ENCODE results near the gene IP6K1. TPM values are rescaled to one million over a fixed set of nuclear protein-coding genes. Genes with fewer than 3 reads are reported as not detected.

IP6K1 gene
- total and polyA plus RNA-seq, 2 experiments from 2014 or later: 10.7 to 35.5 TPM

GRCh38 chr3:49674497-49674983 lies 111.8 kb downstream of the IP6K1 start:
- Mint-ChIP-seq H3K27me3 (ENCODE audit: insufficient read depth, low read depth, poor library complexity) (peaks cover 11% of the 10 kb centered on the region), H3K27ac (peak overlapping the region; percentile 27; the same call in 1 of the 2 replicates), H3K4me3 (peak overlapping the region; percentile 92), H3K4me1 (peaks cover 23% of the 10 kb centered on the region), H3K9me3 (no peaks in the 10 kb centered on the region), H3K36me3 (ENCODE audit: low read depth) (peaks cover 35% of the 10 kb centered on the region)
- Histone ChIP-seq H2AFZ (no peak overlapping the region), H3K36me3 (ENCODE audit: insufficient read depth) (peaks cover 9% of the 10 kb centered on the region; the same call in 1 of the 2 replicates), H4K20me1 (replicated peaks; ENCODE audit: insufficient read depth) (peaks cover 16% of the 10 kb centered on the region; the same call in 1 of the 2 replicates), H3K27ac (ENCODE audit: low read depth) (no peak overlapping the region), H3K9me2 (ENCODE audit: insufficient read depth) (no peaks in the 10 kb centered on the region), H3F3A (replicated peaks; ENCODE audit: low read depth) (no peaks in the 10 kb centered on the region), H3K4me3 (peak overlapping the region; percentile 89), H3K4me2 (peak overlapping the region; percentile 94), H3K79me2 (replicated peaks; ENCODE audit: insufficient read depth) (peaks cover 11% of the 10 kb centered on the region), H3K4me1 (ENCODE audit: insufficient read depth) (peaks cover 15% of the 10 kb centered on the region), H3K27me3 (ENCODE audit: insufficient read depth) (no peaks in the 10 kb centered on the region)
- DNase-seq (ENCODE audit: low spot score): peak; percentile 32
- TF ChIP-seq CREB1 (CRISPR knock-in tag; IDR thresholded peaks at IDR 0.05; ENCODE audit: low read depth) (no peak), EZH2 (IDR thresholded peaks at IDR 0.05; ENCODE audit: low read depth, unreplicated experiment) (no peak), REST (IDR thresholded peaks at IDR 0.05; ENCODE audit: unreplicated experiment) (no peak), ETS1 (IDR thresholded peaks at IDR 0.05) (no peak), JUNB (IDR thresholded peaks at IDR 0.05; ENCODE audit: unreplicated experiment) (no peak), POLR2AphosphoS5 (IDR thresholded peaks at IDR 0.05; ENCODE audit: low read depth) (no peak)
- TF ChIP-seq, protein P1, sequence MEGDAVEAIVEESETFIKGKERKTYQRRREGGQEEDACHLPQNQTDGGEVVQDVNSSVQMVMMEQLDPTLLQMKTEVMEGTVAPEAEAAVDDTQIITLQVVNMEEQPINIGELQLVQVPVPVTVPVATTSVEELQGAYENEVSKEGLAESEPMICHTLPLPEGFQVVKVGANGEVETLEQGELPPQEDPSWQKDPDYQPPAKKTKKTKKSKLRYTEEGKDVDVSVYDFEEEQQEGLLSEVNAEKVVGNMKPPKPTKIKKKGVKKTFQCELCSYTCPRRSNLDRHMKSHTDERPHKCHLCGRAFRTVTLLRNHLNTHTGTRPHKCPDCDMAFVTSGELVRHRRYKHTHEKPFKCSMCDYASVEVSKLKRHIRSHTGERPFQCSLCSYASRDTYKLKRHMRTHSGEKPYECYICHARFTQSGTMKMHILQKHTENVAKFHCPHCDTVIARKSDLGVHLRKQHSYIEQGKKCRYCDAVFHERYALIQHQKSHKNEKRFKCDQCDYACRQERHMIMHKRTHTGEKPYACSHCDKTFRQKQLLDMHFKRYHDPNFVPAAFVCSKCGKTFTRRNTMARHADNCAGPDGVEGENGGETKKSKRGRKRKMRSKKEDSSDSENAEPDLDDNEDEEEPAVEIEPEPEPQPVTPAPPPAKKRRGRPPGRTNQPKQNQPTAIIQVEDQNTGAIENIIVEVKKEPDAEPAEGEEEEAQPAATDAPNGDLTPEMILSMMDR (conservative IDR thresholded peaks at IDR 0.05; ENCODE audit: low read depth in 2 of 2): no peak
- TF ChIP-seq, protein P2, sequence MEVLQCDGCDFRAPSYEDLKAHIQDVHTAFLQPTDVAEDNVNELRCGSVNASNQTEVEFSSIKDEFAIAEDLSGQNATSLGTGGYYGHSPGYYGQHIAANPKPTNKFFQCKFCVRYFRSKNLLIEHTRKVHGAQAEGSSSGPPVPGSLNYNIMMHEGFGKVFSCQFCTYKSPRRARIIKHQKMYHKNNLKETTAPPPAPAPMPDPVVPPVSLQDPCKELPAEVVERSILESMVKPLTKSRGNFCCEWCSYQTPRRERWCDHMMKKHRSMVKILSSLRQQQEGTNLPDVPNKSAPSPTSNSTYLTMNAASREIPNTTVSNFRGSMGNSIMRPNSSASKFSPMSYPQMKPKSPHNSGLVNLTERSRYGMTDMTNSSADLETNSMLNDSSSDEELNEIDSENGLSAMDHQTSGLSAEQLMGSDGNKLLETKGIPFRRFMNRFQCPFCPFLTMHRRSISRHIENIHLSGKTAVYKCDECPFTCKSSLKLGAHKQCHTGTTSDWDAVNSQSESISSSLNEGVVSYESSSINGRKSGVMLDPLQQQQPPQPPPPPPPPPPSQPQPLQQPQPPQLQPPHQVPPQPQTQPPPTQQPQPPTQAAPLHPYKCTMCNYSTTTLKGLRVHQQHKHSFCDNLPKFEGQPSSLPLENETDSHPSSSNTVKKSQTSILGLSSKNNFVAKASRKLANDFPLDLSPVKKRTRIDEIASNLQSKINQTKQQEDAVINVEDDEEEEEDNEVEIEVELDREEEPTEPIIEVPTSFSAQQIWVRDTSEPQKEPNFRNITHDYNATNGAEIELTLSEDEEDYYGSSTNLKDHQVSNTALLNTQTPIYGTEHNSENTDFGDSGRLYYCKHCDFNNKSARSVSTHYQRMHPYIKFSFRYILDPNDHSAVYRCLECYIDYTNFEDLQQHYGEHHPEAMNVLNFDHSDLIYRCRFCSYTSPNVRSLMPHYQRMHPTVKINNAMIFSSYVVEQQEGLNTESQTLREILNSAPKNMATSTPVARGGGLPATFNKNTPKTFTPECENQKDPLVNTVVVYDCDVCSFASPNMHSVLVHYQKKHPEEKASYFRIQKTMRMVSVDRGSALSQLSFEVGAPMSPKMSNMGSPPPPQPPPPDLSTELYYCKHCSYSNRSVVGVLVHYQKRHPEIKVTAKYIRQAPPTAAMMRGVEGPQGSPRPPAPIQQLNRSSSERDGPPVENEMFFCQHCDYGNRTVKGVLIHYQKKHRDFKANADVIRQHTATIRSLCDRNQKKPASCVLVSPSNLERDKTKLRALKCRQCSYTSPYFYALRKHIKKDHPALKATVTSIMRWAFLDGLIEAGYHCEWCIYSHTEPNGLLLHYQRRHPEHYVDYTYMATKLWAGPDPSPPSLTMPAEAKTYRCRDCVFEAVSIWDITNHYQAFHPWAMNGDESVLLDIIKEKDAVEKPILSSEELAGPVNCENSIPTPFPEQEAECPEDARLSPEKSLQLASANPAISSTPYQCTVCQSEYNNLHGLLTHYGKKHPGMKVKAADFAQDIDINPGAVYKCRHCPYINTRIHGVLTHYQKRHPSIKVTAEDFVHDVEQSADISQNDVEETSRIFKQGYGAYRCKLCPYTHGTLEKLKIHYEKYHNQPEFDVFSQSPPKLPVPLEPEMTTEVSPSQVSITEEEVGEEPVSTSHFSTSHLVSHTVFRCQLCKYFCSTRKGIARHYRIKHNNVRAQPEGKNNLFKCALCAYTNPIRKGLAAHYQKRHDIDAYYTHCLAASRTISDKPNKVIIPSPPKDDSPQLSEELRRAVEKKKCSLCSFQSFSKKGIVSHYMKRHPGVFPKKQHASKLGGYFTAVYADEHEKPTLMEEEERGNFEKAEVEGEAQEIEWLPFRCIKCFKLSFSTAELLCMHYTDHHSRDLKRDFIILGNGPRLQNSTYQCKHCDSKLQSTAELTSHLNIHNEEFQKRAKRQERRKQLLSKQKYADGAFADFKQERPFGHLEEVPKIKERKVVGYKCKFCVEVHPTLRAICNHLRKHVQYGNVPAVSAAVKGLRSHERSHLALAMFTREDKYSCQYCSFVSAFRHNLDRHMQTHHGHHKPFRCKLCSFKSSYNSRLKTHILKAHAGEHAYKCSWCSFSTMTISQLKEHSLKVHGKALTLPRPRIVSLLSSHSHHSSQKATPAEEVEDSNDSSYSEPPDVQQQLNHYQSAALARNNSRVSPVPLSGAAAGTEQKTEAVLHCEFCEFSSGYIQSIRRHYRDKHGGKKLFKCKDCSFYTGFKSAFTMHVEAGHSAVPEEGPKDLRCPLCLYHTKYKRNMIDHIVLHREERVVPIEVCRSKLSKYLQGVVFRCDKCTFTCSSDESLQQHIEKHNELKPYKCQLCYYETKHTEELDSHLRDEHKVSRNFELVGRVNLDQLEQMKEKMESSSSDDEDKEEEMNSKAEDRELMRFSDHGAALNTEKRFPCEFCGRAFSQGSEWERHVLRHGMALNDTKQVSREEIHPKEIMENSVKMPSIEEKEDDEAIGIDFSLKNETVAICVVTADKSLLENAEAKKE (CRISPR knock-in tag; IDR thresholded peaks at IDR 0.05): no peak
- ATAC-seq: peak; percentile 24

All from GM23338 (cell line).